Activated T-helper 9 cell treated with anti-CD3 and anti-CD28 coated beads, Interleukin-2, amount 50 U/mL, for 16 hours (primary cell): ENCODE data around the gene NOP56.

Experiments used
- DNase-seq: peaks from one replicate; pipeline ENCODE4 v3.0.0-alpha.2; 2020; ENCODE audit warnings: low read depth

The NOP56 gene

GRCh38 chr20:2703716-2704475 is 51.5 kb downstream of the NOP56 start:
- DNase-seq, result no peak

GRCh38 chr20:2705931-2706645 is 53.7 kb downstream of the NOP56 start:
- no peak for DNase-seq

GRCh38 chr20:2706688-2707352 is 54.4 kb downstream of the NOP56 start:
- DNase-seq, result no peak

GRCh38 chr20:2707353-2708072 is 55.1 kb downstream of the NOP56 start:
- no peak for DNase-seq
